Prostate gland (tissue), 2 donors: ENCODE results near the gene GOLGA6L7.
"Not testable (repeated sequence)": the region's sequence is repeated elsewhere in the genome, so short reads cannot be mapped to it uniquely, and the experiment has no call there.

Experiments used
- POLR2A ChIP-seq: fragments of 450-650 bp; IDR thresholded peaks from one replicate; pipeline ENCODE4 v1.6.1; 2016; ENCODE audit warnings: antibody characterized with exemption, mild to moderate bottlenecking
- TF ChIP-seq, protein P1 (sequence below), 4 experiments: fragments of 200-600 bp in 2 of 4; fragments of 450-650 bp in 2 of 4; sonication (generic) in 2 of 4; IDR thresholded peaks; 1 replicate in 3 of 4; 2 replicates in 1 of 4; pipeline ENCODE4 v1.5.1; 2016 to 2019; ENCODE audit warnings: antibody characterized with exemption in 4 of 4, mild to moderate bottlenecking in 2 of 4, moderate library complexity in 2 of 4

DNA sequence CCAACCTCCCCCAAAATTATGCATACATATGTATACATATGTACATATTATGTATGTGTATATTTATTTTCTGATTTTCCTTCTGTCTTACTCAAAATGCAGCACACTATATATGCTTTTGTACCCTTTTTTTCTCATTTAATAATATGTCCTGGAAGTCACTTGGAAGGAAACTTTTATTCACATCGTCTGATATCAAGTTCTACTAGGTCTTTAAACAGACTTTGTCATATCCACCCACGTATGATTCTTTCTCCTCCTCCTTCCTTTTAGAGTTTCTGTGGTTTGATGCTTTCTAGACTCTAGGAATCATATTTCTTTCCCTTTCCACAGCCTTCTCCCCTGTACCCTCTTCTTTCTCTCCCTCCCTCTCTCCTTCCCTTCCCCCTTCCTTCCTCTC, 35.1 kb downstream of the GOLGA6L7 start:
- TF ChIP-seq, protein P1, sequence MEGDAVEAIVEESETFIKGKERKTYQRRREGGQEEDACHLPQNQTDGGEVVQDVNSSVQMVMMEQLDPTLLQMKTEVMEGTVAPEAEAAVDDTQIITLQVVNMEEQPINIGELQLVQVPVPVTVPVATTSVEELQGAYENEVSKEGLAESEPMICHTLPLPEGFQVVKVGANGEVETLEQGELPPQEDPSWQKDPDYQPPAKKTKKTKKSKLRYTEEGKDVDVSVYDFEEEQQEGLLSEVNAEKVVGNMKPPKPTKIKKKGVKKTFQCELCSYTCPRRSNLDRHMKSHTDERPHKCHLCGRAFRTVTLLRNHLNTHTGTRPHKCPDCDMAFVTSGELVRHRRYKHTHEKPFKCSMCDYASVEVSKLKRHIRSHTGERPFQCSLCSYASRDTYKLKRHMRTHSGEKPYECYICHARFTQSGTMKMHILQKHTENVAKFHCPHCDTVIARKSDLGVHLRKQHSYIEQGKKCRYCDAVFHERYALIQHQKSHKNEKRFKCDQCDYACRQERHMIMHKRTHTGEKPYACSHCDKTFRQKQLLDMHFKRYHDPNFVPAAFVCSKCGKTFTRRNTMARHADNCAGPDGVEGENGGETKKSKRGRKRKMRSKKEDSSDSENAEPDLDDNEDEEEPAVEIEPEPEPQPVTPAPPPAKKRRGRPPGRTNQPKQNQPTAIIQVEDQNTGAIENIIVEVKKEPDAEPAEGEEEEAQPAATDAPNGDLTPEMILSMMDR (IDR thresholded peaks at IDR 0.05) = not testable (repeated sequence)
- not testable (repeated sequence) for TF ChIP-seq POLR2A
